T-helper 2 cell treated with Interferon-gamma antibody and Interleukin-4, amounts not matched to agents 100 ng/mL and 5 ng/mL, for 36 hours (primary cell): ENCODE data around the gene AGBL1. TPM values are rescaled to one million over a fixed set of nuclear protein-coding genes. Genes with fewer than 3 reads are reported as not detected.
"Not testable (repeated sequence)": the region's sequence is repeated elsewhere in the genome, so short reads cannot be mapped to it uniquely, and the experiment has no call there.

ENCODE experiments used
- intact Hi-C: fragments of 100-400 bp; cut with micrococcal nuclease; formaldehyde crosslinking; loops from one replicate; pipeline ENCODE4 v1.15.1; 2023
- total RNA-seq: library from RNA; stranded (reverse); gene quantifications from 2 replicates; pipeline ENCODE4 v1.2.3, GENCODE V29; 2022

The AGBL1 gene
- total RNA-seq, 1 donor from 2014 or later: not detected

DNA sequence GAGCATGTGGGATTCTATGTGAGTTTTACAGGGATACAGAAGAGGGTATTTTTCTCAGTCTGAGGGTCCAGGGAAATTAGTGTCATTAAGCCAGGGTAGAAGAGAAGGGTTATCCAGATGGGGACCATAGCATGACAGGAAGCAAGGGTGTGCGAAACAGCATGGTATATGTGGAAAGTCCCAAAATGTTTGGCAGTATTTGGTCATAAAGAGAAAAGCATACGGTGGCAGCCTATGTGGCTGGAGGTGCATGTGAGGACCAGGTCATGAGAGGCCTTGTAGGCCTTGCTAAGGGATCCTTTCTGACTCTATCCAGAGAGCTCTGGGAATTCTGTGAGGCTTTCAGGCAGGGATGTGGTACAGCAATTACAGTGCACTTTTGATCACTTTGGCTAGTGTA lies 411.4 kb downstream of the AGBL1 start:
- intact Hi-C loops: no loop called here

GRCh38 chr15:86493884-86494283 lies 414.2 kb downstream of the AGBL1 start:
- intact Hi-C loops: no loop called here

- intact Hi-C loops: no loop called here
These were observed 414.8 kb downstream of the AGBL1 start for GRCh38 chr15:86494475-86494874.

- intact Hi-C loops: no loop called here
These were observed 422.6 kb downstream of the AGBL1 start for GRCh38 chr15:86502301-86502700.

GRCh38 chr15:86505951-86506350 lies 426.3 kb downstream of the AGBL1 start:
- intact Hi-C loops: no loop called here

DNA sequence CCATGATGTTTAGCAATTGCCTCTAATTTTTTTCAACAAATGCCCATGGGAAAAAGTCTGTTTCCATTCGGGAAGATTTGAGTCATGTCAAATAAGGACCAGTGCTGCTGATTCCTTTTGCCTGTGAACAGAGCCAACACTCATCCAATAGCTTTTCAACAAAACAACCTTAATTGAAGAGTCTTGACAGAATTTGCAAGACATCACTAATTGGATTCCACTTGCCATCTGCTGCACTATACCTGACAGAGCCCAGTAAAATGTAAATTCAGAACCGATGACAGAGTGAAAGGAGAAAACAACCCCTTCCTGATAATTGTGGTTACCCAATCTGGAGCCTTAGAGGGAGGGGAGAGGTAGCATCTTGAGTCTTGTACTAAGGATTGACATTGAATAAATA lies 426.7 kb downstream of the AGBL1 start:
- intact Hi-C loops: no loop called here

- intact Hi-C loops: no loop called here
These were observed 436.0 kb downstream of the AGBL1 start for GRCh38 chr15:86515625-86516024.

DNA sequence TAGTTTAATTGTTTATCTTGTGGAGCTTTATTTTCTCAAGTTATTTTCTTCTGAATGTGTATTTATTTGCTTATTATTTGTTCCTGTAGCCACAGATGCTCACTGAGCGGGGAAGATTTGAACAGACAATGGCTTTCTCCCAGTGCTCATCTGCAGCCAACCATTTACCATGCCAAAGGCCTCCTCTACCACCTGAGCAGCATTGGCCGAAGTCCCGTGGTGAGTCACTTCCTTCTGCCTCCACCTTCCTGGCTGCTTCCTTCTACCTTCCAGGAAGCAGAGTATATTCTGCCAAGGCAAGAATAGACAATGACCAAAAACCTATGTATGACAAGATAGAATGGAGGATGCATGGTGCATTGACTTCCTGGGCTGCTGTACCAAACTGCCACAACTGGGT lies 443.1 kb downstream of the AGBL1 start:
- intact Hi-C loops: no loop called here

DNA sequence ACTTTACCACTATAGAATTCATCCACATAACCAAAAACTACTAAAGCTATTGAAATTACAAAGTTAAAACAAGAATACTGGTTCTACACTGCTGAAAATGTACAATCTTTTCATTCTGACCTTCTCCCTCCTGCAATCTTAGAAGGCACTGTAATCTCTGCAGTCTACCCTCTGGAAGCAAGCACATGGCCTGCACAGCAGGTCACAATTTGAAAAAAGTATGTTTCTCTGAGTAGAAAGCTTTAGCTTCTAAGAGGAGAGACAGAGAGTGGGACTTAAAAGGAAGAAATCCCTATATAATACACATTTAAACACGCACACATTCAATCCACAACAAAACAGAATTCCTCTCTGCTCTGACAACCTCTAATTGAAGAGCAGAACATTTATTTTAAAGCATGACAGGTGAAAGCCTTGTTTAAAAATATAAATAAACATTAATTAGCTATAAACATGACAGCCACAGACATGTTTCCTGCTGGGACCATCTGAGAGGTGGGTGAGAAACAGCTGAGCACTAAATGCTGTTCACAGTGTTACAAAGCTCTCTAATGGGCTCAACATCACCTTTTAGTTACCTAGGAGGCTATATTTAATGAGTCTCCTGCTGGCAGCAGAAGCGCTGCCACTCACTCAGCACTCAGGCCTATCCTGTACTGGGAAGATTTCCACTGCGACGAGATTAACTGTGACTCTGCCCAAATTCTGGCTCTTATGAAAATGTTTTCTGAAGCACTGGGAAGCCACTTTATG lies 447.4 kb downstream of the AGBL1 start:
- intact Hi-C loops: no loop called here

DNA sequence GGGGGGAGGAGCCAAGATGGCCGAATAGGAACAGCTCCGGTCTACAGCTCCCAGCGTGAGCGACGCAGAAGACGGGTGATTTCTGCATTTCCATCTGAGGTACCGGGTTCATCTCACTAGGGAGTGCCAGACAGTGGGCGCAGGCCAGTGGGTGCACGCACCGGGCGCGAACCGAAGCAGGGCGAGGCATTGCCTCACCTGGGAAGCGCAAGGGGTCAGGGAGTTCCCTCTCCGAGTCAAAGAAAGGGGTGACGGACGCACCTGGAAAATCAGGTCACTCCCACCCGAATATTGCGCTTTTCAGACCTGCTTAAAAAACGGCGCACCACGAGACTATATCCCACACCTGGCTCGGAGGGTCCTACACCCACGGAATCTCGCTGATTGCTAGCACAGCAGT lies 448.4 kb downstream of the AGBL1 start:
- intact Hi-C loops: not testable (repeated sequence)

DNA sequence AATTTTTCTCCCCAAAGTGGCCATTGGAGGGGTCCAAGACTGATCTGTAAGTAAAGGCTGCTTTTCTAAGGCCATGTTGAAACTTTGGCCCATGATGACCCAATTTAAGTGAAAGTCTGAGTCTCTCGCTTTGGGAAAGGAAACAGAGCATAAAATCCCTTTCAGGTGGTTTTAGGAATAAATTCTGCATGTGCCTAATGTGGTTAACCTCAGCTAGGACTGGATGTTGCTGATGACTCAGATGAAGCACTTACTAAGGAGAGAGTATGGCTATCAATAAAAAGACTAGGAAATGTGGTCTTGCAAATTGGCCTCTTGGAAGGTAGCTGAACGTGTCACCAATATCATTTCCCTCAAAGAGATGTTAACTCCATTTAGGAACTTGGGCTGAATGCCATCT lies 458.5 kb downstream of the AGBL1 start:
- intact Hi-C loops: no loop called here

DNA sequence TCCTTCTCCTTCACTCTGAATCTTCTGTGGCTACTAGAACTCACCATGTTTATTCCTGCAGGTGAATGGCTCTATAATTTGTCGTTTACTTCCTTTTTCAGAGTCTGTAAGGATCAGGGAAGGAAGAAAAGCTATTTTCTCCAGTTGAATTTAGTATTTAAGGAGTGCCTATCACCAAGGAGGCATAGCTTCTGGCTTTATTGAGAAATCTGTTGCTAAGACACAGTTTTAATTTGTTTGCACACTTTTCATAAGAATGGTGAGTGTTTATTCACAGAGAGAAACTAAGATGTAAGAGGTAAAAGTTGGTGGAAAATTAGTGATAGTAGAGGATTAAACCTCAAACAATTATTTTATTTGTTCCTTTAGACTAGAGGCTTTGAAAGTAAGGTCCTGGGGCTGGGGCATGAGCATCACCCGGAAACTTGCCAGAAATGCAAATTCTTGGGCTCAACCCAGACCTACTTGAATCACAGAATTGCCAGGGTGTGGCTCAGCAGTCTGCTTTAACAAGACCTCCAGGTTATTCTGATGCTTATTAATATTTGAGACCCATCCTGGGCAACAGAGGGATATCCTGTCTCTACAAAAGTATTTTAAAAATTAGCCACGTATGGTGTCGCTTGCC lies 461.3 kb downstream of the AGBL1 start:
- intact Hi-C loops: no loop called here

DNA sequence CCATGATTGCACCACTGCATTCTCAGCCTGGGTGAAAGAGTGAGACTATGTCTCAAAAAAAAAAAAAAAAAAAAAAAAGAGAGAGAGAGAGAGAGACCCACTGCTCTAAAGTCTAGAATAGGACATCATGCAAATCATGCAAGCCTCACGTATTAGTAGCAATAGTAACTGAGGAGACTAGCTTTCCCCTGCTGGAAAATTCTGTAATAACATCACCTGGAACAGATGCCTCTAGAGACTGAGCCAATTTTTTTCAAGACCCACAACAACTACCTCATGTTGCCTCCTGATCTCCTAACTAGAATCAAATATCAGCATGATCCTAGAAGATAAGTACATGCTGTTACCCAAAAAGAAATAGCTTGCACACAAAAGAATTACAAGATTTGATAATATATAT lies 461.9 kb downstream of the AGBL1 start:
- intact Hi-C loops: no loop called here

DNA sequence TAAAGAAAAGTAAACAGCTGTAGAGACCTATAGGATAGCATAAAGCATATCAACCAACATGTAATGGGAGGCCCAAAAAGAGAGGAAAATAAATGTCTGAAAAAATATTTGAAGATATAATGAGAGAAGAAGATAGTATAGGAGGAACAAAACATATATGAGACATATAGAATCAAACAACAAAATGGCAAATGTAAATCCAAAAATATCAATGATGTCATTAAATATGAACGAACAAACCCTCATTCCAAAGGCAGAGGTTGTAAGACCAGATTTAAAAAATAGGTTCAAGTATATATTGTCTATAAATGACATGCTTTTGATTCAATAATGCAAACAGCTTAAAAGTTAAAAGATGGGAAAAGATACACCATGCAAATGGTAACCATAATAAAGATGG lies 470.4 kb downstream of the AGBL1 start:
- intact Hi-C loops: no loop called here

GRCh38 chr15:86553108-86553507 lies 473.4 kb downstream of the AGBL1 start:
- intact Hi-C loops: no loop called here

GRCh38 chr15:86555098-86555497 lies 475.4 kb downstream of the AGBL1 start:
- intact Hi-C loops: no loop called here

- intact Hi-C loops: no loop called here
These were observed 476.3 kb downstream of the AGBL1 start for GRCh38 chr15:86555939-86556338.

- intact Hi-C loops: no loop called here
These were observed 476.8 kb downstream of the AGBL1 start for GRCh38 chr15:86556396-86557017.

- intact Hi-C loops: no loop called here
These were observed 477.4 kb downstream of the AGBL1 start for GRCh38 chr15:86557018-86557550.

- intact Hi-C loops: no loop called here
These were observed 478.6 kb downstream of the AGBL1 start for GRCh38 chr15:86558252-86558651.

DNA sequence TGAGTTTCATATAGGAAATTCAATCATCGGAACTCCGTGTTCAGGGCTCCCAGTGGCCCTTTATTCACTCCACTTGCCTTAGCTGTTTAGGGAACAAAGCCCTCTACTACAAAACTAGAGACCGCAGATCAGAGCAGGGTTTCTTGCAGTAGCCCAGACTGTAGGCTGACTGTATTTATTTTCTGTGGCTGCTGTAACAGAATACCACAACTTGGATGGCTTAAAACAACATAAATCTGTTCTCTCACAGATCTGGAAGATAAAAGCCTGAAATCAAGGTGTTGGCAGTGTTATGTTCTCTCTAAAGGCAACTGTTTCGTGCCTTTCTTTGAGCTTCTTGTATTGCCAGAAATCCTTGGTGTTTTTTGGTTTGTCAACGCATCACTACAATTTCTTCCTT lies 479.0 kb downstream of the AGBL1 start:
- intact Hi-C loops: no loop called here

GRCh38 chr15:86568378-86568777 lies 488.7 kb downstream of the AGBL1 start:
- intact Hi-C loops: no loop called here
